NCI-H2107 treated with DMSO at 0.1 percent for 48 hours (cell line): ENCODE results near the gene GNA14.
A peak's percentile ranks its signal among the peaks of the same experiment; 100 is the strongest.
"Not testable (repeated sequence)": the region's sequence is repeated elsewhere in the genome, so short reads cannot be mapped to it uniquely, and the experiment has no call there.

Experiments
- DNase-seq: peaks from one replicate; lab custom pipeline; 2025; ENCODE audit not compliant: unreplicated experiment; lab: John Stamatoyannopoulos, UW

Gene GNA14

DNA sequence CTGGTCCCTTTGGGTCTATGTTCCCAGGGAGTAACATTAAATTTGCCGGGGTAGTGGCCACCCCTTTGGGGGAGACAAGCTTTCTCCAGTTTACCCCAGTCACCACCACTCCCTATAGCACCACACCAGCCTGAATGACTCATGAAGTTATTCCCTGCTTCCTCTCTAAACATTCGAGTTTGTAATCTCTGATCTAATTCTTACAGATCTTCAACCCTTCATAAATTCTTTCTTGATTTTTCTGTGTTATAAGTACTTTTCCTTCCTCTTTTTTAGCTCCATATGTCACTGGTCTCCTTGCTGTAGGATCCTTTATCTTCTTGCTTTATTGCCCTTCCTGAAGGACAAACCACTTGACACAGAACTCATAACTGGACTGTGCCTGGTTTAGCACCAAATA is 55.6 kb downstream of the GNA14 start:
- no peak for DNase-seq

- DNase-seq, result peak; percentile 86
These were observed 58.9 kb downstream of the GNA14 start for GRCh38 chr9:77589046-77589795.

DNA sequence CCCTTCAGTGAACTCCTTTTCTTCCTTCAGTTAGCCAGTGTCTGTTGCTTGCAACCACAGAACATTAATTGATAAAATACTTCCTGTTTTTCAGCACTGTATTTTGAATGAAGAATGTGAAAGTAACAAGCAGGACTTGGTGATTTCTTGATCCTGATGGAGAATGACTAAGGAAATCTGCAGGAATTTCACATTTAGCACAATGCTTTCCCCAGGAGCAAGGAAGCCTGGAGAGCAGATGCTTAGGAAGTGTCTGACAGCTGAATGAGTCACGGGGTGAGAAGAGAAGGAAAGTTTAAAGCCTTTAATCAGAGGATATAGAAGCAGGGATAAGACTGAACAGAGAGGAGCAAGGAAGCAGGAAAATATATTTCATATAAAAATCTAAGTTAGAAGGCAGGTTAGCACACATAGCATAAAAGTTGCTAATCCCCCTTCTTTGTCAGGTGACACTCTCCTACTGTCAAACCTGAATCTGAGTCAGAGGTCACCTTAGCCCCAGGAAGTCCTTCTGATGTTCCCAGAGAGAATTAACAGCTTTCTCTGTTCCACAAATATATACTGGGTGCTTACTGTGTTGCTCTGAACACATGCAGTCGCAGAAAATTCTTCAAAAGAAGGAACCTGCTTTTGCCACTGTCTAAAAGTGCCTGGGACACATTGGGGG is 59.7 kb downstream of the GNA14 start:
- DNase-seq, result no peak

DNA sequence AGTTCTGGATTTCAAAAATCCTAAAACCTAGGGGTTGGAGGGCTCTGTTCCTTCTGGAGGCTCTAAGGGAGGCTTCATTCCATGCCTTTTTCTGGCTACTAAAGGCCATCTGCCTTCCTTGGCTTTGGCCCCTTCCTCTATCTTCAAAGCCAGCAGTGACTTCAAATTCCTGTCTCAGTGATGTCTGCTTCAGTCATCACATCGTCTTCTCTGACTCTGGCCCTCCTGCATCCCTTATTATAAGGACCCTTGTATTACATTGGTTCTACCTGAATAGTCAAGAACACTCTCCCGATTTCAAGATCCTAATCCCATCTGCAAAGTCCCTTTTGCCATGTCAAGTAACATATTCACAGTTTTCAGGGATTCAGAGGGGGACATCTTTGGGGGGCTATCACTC is 60.3 kb downstream of the GNA14 start:
- DNase-seq, result no peak

DNA sequence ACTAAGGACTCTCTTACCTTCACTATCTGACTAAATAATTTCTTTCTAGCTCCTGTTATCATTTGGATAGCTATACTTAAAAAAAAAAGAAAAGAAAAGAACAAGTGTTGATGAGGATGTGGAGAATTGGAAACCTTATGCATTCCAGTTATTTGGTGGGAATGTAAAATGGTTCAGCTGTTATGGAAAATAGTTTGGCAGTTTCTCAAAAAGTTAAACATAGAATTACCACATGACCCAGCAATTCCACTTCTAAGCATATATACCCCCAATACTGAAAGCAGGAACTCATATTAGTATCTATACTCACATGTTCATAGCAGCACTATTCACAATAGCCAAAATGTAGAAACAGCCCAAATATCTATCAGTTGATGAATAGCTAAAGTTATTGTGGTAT is 61.1 kb downstream of the GNA14 start:
- DNase-seq, result no peak

GRCh38 chr9:77586591-77586990 is 61.5 kb downstream of the GNA14 start:
- DNase-seq, result no peak

DNA sequence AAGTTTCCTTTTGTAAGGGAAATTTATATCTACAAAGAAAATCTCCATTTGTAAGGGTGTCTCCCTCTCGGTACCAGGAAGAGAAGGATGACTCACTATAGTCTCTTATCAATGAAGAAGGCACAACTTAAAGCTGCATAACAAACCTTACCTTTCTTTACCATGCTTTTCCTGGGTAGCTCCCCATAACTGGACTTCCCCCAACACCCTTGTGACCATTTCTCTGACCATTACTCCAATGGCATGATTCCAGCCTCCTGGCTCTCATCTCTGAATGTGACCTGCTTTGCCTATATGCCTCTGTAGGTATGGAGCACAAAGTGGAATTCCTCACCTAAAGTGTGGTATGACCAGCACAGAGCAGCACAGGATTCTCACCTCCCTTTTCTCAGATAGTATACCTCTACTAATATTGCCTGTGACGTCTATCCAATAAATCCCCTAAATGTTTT is 62.8 kb downstream of the GNA14 start:
- DNase-seq, result no peak

- DNase-seq, result not testable (repeated sequence)
These were observed 63.2 kb downstream of the GNA14 start for GRCh38 chr9:77584927-77585326.

DNA sequence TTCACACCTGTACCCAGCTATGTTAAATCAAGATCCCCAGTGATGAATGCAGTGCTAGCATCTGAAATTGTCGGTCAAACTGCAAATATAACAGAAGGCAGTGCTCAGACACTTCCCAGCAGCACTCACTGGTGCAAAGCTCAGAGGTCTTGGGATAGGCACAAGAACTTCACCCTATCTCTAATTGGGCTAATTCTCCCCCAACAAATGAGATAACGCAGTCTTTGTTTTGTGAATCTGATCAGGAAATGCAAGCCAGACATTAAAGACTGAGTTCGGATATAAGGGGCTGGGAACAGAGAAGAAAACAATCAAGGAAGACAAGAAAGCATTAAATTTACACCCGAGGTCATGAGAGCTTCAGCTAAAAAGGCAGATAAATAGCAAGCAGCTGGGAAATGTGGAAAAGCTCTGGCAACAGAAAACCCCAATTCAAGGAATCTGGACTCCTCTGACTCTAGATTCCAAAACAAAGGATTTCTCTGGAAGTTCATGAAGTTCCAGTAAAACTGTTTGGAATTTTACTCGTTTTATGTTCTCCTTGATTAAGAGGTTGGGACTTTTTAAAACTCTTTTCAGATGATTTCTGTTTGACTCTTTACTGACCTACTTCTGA is 65.1 kb downstream of the GNA14 start:
- DNase-seq, result no peak

GRCh38 chr9:77582525-77582924 is 65.6 kb downstream of the GNA14 start:
- no peak for DNase-seq

- DNase-seq, result no peak
These were observed 72.3 kb downstream of the GNA14 start for GRCh38 chr9:77575785-77576184.

DNA sequence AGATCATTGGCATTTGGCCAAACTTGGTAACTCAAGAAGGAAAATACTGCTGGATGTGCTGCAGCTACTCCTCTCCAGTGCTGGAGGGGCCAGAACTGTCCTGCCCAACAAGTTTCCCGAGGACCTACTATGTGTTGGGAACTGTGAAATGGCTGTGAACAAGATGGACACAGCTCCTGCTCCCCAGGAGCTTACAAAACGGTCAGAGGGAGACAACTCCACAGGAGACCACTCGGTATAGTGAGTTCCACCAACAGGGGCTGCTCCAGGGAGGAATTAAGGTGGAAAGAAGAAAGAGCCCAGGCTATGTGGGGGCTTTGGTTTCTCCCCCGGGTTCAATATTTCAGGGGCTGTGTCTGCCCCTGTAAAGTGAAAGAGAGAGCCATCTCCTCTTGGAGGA is 78.8 kb downstream of the GNA14 start:
- peak; percentile 3 for DNase-seq

DNA sequence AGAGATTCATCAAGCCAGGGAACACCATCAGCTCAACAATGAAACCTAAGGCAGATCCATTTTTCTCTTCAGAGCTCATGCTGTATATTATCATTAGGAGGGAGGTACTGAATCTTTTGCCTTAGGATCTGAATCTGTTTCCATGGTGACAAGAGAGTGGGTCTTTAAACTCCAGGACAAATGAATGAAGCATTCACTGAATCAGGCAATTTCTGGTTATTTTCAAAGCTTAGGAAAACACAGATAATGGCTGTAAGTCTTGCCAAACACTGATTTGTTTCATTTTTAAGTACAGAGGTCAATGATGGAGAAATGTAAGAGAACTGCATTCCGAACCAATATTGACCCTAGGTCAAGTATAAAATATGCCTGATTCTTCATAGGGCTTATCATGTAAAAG is 84.9 kb downstream of the GNA14 start:
- DNase-seq, result no peak

DNA sequence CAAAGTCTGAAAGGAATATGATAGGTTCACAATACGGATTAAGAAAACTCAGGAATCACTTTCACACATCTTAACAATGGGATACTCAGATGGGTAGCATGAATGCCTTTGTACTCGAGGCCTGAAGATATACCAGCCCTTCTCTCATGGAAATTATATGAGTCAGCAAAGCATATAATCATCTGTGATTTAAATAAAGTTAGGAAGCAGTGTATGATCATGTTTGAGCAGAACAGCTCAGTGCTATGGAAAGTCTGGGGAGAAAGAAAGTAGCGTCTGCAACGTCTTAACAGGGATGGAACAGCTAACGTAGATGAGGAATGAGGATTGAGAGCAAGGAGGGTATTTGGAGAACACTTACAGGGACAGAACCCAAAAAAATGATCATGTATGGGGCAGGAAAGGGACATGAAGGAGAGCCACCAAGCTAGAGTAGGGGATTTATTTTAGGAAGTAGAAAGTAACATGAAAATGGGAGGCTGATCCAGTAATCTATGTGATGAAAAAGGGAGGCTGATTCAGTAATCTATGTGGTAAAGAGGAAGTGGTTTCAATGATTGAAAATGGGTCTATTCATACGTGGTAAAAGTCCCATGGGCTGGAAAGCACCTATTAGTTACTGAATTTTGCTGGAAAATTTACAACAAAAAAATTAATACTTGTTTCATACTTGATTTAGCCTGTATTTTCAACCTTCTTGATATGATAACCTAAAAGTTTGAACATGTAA is 85.9 kb downstream of the GNA14 start:
- DNase-seq, result no peak

GRCh38 chr9:77561331-77562018 is 86.6 kb downstream of the GNA14 start:
- DNase-seq, result no peak

- DNase-seq, result no peak
These were observed 91.7 kb downstream of the GNA14 start for GRCh38 chr9:77556396-77556795.

DNA sequence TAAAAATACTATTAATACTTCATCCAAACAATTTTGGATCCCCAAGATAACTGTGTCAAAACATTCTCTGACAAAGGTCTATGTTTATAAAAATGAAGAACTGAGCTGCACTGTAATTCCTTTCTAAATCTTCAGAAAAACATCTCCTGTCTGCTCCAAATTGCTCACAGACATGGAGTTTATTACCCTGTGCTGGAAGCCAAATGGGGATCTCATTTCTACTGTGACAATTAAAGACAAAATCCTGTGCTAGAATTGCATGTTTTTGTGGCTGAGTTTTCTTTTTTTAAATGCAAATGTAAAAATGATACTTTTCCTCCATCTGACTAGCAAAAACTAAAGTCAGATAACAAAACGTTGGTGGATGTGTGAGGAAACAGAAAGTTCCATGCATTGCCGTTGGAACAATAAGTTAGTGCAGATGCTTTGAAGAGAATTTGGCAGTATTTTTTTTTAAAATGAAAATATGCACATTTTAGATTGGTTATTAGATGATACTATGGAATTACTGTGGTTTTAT is 93.5 kb downstream of the GNA14 start:
- DNase-seq, result no peak

DNA sequence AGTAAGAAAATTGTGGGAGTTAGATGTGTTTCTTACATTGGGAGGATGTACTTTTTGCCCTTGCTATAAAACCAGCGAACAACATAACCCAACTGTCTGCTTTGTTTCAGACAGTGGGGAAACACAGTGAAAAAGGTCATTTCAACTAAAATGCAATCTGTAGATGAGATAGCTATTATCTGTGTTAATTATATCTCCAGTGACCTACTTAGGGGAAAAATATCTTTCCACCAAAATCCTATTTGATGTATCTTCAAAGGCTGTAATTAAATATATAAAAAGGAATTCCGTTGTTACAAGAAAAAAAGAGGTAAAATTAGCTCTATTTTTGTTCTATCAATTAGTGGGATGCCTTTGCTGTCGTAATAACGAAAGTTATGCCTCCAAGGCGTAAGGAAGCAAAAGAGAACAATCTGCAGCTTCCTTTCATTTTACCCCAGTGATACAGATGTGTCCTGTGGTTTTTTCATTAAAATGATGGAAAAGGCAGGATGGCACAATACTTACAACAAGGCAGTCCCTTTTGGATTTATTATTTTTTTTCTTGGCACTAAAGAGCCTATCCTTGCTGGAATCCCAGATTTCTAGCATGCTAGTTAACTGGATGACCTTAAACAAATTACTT is 100.9 kb downstream of the GNA14 start:
- no peak for DNase-seq

DNA sequence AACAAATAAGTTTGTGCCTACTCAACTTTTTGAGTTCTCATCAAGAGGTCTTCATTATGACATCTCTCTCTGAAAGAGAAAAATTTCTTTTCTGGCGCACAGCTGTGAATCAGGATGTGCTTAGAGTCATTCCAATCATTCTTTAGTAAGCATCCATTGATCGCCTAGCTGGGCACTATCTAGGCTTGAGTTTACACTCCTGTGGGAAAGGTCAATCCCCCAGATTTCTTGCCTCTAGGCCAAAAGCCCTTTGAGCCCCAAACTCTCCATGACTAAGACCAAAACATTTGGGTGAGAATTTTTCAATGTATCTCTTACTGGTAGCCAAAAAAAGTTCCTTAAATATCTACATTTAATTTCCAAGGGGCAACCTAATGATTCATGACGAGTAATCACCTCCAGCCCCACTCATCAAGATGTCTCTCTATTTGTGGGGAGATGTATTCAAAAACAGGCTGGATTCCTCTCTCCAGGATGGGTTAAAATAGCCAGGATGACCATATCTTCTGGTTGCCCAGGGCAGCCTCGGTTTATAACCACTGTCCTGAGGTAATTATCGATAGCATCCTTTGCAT is 101.7 kb downstream of the GNA14 start:
- DNase-seq, result no peak

GRCh38 chr9:77544546-77544945 is 103.6 kb downstream of the GNA14 start:
- no peak for DNase-seq
